HUES6 (cell line): ENCODE measurements around the gene CEP164.

Experiments
- H3K27ac ChIP-seq: 2 replicates; pipeline ENCODE4 v1.7.0; 2013; ENCODE audit warnings: low read depth, mild to moderate bottlenecking, low read length, inconsistent platforms
- H3K27me3 ChIP-seq: 2 replicates; pipeline ENCODE4 v1.6.1; 2013; ENCODE audit warnings: low read length; ENCODE audit not compliant: control insufficient read depth, insufficient read depth
- H3K36me3 ChIP-seq: 2 replicates; pipeline ENCODE4 v1.6.1; 2013; ENCODE audit warnings: low read length; ENCODE audit not compliant: control insufficient read depth, insufficient read depth
- H3K4me1 ChIP-seq: 2 replicates; pipeline ENCODE4 v1.6.1; 2013; ENCODE audit warnings: low read length; ENCODE audit not compliant: control insufficient read depth, insufficient read depth
- H3K4me3 ChIP-seq: 2 replicates; pipeline ENCODE4 v1.5.1; 2013; ENCODE audit warnings: low read depth, low read length
- H3K9ac ChIP-seq: one replicate; pipeline ENCODE4 v1.6.1; 2013; ENCODE audit warnings: mild to moderate bottlenecking, low read length
- H3K9me3 ChIP-seq: 2 replicates; pipeline ENCODE4 v1.6.1; 2013; ENCODE audit warnings: low read depth, low read length; ENCODE audit not compliant: control insufficient read depth, insufficient read depth

CEP164 gene

DNA sequence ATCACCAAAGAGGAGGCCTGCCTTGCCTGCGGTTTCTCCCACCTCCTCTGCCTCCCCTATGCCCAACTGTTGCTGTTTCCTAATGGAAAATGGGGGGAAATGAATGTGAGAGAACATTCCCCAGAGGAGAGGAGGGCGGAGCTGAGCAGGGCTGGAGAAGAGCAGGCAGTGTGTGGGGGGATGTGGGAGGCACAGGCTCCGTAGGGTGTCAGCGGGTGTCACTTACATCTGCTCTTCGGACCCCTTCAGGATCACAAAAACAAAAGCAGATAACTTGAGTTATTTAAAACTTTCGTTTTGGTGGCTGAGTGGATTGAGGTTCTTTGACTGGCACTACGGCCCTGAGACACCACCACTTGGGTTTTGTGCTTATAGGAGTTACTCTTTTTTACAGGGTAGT lies 93.8 kb downstream of the CEP164 start:
- no peak overlapping the region for H3K4me3 ChIP-seq

DNA sequence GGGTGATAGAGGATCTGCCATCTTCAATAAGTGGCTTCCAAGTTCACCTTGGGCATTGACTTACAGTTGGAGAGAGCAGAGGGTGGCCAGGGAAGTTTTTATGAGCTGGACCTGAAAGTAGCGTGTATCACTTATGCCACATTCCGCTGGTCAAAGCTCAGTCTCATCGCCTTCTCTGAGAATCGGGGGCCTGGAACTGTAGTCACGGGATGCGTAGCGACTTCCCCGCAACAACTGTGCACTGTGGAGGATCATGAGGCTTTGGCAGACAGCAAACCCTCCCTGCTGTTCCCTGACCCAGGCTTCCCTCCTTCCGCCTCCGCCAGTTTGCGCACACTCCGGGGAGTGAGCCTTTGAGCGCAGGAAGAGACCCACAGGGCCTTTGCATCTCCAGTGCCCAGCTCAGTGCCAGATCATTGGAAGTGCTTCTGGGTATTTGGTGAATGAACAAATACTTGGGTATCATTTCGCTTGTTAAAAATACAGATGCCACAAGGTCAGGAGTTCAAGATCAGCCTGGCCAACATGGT lies 95.5 kb downstream of the CEP164 start:
- no peak overlapping the region for H3K4me3 ChIP-seq
- no peaks in the 10 kb centered on the region for H3K9me3 ChIP-seq
- H3K27ac ChIP-seq = no peak overlapping the region
- H3K36me3 ChIP-seq = no peaks in the 10 kb centered on the region
- H3K27me3 ChIP-seq = peaks cover 5% of the 10 kb centered on the region; the same call in 1 of the 2 replicates
- no peak overlapping the region for H3K9ac ChIP-seq
- H3K4me1 ChIP-seq = 0 out of 2 replicates have a peak, but pooled peaks cover 5% of the 10 kb centered on the region

More for the DNA sequence above, 93.8 kb downstream of the CEP164 start:
- Histone ChIP-seq H3K27ac (no peak overlapping the region), H3K9ac (no peak overlapping the region), H3K36me3 (no peaks in the 10 kb centered on the region), H3K27me3 (0 out of 2 replicates have a peak, but pooled peaks cover 5% of the 10 kb centered on the region), H3K9me3 (no peaks in the 10 kb centered on the region), H3K4me1 (0 out of 2 replicates have a peak, but pooled peaks cover 3% of the 10 kb centered on the region)

DNA sequence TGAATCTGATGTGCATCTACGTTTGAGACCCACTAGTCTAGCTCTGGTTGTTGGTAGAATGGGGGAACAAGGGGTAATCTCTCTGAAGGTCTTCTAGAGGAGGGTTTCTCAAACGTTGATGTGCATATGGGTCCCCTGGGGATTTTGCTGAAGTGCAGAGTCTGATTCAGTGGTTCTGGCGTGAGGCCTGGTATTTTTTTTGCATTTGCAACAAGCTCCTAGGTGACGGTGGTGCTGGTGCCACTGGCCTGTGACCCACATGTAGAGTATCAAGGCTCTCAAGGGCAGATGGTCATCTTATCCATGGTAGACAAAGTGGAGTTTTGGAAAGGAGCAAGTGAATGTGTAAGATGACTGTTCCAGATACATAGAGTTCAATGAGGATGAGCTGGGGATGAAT lies 97.1 kb downstream of the CEP164 start:
- peaks cover 9% of the 10 kb centered on the region for H3K4me1 ChIP-seq
- H3K9me3 ChIP-seq = no peaks in the 10 kb centered on the region
- H3K4me3 ChIP-seq = no peak overlapping the region
- no peaks in the 10 kb centered on the region for H3K36me3 ChIP-seq
- no peak overlapping the region for H3K27ac ChIP-seq
- H3K27me3 ChIP-seq = peaks cover 5% of the 10 kb centered on the region; the same call in 1 of the 2 replicates
- no peak overlapping the region for H3K9ac ChIP-seq

DNA sequence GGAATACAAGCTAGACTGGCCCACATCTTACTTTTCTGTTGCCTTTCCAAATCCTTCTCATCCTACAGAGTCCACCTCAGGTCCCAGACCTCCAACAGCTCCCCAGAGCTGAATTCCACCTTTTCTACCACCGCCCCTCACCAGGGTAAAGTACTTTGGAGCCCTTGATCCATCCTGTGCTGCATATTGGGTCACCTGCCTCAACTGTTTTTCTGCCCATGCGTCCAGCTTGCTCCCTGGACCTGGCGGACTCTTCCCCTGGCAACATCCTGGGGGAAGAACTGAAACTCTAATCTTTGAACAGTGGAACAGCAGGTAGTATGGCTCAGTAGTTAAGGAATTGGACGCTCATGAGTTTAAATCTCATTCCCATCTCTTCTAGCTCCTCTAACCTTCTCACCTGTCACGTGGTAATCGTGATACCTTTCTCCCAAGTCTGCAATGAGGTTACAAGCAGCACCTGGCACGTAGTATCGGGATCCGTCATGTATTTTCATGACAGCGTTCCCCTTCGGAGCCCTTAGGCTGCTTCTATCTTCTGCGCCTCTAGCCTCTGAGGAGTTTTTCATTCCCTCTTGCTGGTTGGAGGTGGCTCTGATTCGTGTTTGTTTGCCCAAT lies 98.1 kb downstream of the CEP164 start:
- Histone ChIP-seq H3K9ac (no peak overlapping the region), H3K27ac (no peak overlapping the region), H3K4me3 (no peak overlapping the region), H3K27me3 (peaks cover 5% of the 10 kb centered on the region; the same call in 1 of the 2 replicates), H3K36me3 (no peaks in the 10 kb centered on the region), H3K4me1 (peaks cover 15% of the 10 kb centered on the region), H3K9me3 (no peaks in the 10 kb centered on the region)

DNA sequence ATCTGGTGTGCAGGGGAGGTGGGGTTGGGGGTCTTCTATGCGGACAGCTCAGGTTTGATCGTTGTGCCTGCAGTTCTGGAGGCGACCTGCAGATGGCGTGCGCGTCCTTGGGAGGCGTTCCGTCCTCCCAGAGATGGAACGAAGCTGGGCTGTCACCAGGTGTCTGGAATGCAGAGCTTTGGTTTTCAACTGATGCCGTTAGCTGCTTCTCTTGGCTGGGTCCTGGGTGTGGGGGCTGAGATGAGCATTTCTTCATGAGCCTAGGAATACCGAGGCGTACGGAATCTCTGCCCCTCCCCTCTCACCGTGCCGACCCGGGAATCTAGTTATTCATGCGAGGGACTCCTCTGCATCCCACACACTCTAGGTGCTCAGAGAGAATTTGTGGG lies 98.6 kb downstream of the CEP164 start:
- Histone ChIP-seq H3K9me3 (no peaks in the 10 kb centered on the region), H3K36me3 (no peaks in the 10 kb centered on the region), H3K27ac (no peak overlapping the region), H3K4me3 (no peak overlapping the region), H3K4me1 (peaks cover 15% of the 10 kb centered on the region), H3K9ac (no peak overlapping the region), H3K27me3 (peaks cover 5% of the 10 kb centered on the region; the same call in 1 of the 2 replicates)

DNA sequence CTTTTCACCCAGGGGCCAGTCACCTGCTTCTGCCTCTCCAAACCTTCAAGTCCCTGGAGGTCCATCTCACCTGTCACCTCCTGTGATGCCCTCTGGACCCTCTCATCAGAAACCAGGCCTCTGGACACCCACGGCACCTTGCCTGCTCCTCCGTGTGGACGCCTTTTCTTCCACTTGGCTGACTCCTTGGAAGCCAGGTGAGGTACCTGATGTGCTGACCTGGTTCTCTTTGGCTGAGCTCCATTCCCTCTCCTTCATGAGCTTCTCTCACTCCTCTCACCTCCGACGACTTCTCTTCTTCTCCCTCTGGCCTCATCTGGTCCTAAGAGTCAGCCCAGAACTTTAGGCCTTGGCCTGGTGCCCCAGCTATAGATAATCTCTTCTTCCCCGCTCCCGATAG lies 99.3 kb downstream of the CEP164 start:
- H3K36me3 ChIP-seq = no peaks in the 10 kb centered on the region
- H3K4me1 ChIP-seq = peaks cover 15% of the 10 kb centered on the region
- no peak overlapping the region for H3K9ac ChIP-seq
- peaks cover 5% of the 10 kb centered on the region; the same call in 1 of the 2 replicates for H3K27me3 ChIP-seq
- no peaks in the 10 kb centered on the region for H3K9me3 ChIP-seq
- no peak overlapping the region for H3K27ac ChIP-seq
- no peak overlapping the region for H3K4me3 ChIP-seq

DNA sequence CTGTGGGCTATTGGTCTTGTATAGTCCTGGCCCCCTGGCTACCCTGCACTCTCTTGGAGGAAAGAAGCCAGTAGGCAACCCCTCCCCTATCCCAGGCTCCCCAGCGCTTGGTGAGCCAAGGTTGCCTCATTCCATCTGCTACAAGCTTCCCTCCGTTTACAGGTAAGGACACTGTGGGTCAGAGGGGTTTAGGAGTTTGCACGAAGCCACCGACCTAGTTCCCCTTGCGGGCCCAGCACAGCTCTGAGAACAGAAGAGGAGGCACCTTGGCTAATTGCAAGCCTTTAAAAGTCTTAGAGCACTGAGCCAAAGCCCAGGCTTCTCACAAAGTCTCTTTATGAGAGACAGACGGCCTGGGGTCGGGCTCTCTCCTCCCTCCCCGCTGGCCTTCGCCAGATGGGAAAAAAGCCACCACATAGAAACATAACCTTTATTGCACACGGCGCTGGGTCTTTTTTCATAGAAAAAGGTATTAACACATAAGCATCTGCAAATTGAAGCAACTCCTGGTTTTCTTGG lies 99.8 kb downstream of the CEP164 start:
- Histone ChIP-seq H3K4me3 (no peak overlapping the region), H3K27me3 (peaks cover 5% of the 10 kb centered on the region; the same call in 1 of the 2 replicates), H3K9me3 (no peaks in the 10 kb centered on the region), H3K36me3 (no peaks in the 10 kb centered on the region), H3K27ac (no peak overlapping the region), H3K9ac (no peak overlapping the region), H3K4me1 (peaks cover 15% of the 10 kb centered on the region)

DNA sequence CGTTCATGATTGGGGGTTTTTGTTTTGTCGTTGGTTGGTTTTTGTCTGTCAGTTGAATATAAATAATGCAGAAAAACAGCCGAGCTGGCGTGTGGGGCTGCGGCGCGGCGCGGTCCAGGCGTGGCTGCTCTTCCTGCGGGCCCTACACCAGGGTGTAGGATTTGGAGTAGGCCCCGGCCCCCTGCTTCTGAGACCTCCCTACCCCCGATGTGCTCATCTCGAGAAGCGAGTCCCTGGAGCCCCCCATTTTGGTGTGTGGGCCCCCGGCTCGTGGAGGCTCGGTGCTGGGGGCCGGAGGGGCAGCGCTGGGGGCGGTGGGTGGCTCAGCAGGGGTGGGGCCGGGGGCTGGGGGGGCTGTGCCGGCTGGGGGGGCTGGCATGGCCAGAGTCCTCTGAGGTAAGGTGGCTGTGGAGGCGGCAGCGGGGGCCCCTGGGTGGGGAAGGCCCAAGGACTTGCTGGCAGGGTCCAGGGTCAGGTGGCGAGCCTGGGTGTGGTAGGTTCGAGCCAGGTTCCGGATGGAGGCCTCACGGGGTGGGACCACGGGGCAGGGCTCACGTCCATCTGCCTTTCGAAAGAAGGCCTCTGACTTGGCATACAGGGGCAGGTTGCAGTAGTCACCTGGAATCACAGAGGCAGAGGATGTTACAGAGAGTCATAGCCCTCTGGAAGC lies 100.7 kb downstream of the CEP164 start:
- Histone ChIP-seq H3K27ac (no peak overlapping the region), H3K4me3 (no peak overlapping the region), H3K27me3 (peaks cover 5% of the 10 kb centered on the region; the same call in 1 of the 2 replicates)

DNA sequence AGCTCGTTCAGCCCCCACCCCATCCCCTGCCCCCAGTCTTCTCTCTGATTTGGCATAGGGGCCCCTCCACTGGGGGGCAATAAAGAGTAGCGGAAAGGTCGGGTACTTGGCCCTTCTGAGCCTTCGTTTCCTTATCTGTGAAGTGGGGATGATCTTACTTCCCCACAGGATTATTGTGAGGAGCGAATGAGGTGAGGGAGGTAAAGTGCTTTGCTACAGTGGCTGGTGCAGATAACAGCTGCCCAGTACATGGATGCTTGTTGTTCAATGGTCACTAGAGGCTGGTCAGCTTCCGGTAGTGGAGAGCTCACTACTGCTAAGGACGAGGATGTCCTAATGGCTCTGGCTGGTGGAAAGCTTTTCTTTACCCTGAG lies 101.2 kb downstream of the CEP164 start:
- Histone ChIP-seq H3K4me1 (peaks cover 15% of the 10 kb centered on the region), H3K4me3 (no peak overlapping the region), H3K27me3 (peaks cover 5% of the 10 kb centered on the region; the same call in 1 of the 2 replicates), H3K27ac (no peak overlapping the region), H3K9ac (no peak overlapping the region), H3K36me3 (no peaks in the 10 kb centered on the region), H3K9me3 (no peaks in the 10 kb centered on the region)

More for the DNA sequence above, 100.7 kb downstream of the CEP164 start:
- Histone ChIP-seq H3K9me3 (no peaks in the 10 kb centered on the region), H3K4me1 (peaks cover 15% of the 10 kb centered on the region), H3K36me3 (no peaks in the 10 kb centered on the region), H3K9ac (no peak overlapping the region)

DNA sequence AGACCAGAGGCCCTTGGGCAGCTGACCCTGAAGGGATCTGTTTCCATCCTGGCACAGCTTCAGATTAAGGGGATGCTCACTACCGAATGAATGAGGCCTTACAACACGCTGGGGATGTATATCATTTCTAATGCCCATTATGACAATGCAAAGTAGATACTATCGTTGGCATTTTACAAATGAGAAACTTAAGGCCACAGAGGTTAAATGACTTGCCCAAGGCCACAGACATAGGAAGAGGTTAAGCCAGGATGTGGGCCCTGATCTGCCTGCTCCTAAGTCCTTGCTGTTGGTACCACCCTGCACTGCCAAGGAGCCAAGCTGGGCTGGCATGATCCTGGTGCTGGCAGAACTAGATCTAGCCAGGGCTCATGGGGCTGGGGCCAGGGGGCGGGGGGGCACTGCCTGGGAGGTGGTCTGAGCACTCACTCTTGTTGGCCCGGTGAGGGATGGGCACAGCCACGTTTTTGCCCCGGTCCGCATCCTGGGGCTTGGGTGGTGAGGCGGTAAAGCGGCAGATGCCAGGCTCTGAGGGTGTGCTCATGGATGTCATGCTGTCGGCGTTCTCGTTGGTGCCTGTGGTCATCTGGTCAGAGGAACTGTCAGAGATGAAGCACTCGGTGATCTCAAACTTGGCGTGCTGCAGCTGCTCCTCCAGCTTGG lies 102.8 kb downstream of the CEP164 start:
- Histone ChIP-seq H3K36me3 (no peaks in the 10 kb centered on the region), H3K9ac (no peak overlapping the region), H3K4me1 (peaks cover 15% of the 10 kb centered on the region), H3K27me3 (peaks cover 11% of the 10 kb centered on the region; the same call in 1 of the 2 replicates), H3K4me3 (no peak overlapping the region), H3K27ac (no peak overlapping the region), H3K9me3 (no peaks in the 10 kb centered on the region)
